Raji (cell line): ENCODE measurements around the gene NDFIP1.

ENCODE experiments used
- POLR2A ChIP-seq: IDR thresholded peaks from 2 replicates; pipeline ENCODE4 v1.6.1; 2011; ENCODE audit warnings: low read depth, low read length, control low read depth; ENCODE audit not compliant: insufficient read depth

NDFIP1 gene

DNA sequence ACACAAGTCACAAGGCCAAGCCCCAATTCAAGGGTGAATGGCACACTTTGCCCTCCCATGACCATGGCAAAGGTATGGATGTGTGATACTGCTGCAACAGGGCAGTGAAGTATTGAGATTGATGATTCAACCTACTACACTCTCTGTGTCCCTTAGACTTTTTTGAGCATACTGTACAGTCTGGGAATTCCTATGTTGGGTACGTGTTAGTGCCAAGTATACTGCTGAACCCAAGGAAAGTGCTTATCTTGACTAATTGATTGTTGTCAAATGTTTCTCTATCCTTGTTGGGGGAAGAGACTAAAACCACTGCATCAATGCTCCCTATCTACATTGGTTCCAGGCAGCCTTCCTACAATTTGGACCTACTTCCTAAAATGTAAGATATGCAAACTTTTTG, 93.7 kb downstream of the NDFIP1 start:
- no peak for TF ChIP-seq POLR2A
